AG04449 (cell line): ENCODE results near the gene MYH16.
"Not testable (repeated sequence)": the region's sequence is repeated elsewhere in the genome, so short reads cannot be mapped to it uniquely, and the experiment has no call there.

Source experiments
- CTCF ChIA-PET: fragments of 350-600 bp; formaldehyde crosslinking; extraction: SDS; loops from one replicate; lab custom pipeline; 2021; ENCODE audit warnings: antibody characterized with exemption; lab: Yijun Ruan, JAX
- POLR2A ChIA-PET: fragments of 400-600, 350-600 bp; formaldehyde crosslinking; extraction: SDS; loops from one replicate; lab custom pipeline; 2020; ENCODE audit warnings: antibody characterized with exemption, inconsistent platforms; lab: Yijun Ruan, JAX
- DNase-seq: peaks from one replicate; pipeline ENCODE4 v3.0.0-alpha.2; 2010; ENCODE audit warnings: low read depth, low spot score
- H3K4me3 ChIP-seq: 2 replicates; pipeline ENCODE4 v1.5.1; 2011; ENCODE audit warnings: low read depth, mild to moderate bottlenecking, control low read depth, low read length
- TF ChIP-seq, protein P1 (sequence below): IDR thresholded peaks from one replicate; pipeline ENCODE4 v1.5.1; 2011; ENCODE audit warnings: mild to moderate bottlenecking, moderate library complexity, low read length, control low read depth, inconsistent platforms; ENCODE audit not compliant: insufficient read depth; ENCODE audit errors: missing control alignments

Gene MYH16

DNA sequence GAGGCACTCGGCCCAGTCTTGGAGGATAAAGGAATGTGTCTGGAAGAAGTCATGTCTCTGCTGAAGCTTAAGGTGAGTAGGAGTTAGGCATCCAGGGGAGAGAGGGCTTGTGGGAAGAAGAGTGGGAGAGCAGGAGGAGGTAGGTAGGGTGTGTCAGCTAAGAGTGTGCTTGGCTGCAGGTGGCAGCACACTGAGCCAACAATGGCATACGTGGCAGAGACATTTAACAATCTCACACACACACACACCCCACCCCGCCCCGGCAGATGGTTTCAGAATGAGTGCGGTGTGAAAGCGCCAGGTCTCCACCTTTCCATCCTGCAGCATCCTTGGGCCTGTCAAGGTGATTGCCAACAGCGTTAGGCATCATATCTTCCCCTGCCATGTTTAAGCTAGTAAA, 41.9 kb downstream of the MYH16 start:
- no peak overlapping the region for H3K4me3 ChIP-seq
- POLR2A ChIA-PET = interaction anchor here (1.1 kb wide), 1 partner anchor 10 kb away, joined by 4 read pairs; no protein-coding TSS in a partner anchor

DNA sequence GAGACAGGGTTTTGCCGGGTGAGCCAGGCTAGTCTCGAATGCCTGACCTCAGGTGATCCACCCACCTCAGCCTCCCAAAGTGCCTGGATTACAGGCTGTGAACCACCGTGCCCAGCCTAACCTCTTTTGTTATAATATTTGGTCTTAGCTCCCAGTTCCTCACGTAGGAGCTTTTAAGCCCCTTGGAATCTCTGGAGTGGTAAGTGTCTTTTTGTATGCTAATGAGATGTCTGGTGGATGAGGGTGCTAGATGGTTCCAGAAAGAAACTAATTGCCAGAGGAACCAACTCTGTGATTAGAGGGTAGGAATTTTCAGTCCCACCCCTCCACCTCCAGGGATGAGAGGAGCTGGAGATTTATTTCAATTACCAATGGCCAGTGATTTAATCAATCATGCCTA, 47.7 kb downstream of the MYH16 start:
- no peak overlapping the region for H3K4me3 ChIP-seq
- TF ChIP-seq, protein P1, sequence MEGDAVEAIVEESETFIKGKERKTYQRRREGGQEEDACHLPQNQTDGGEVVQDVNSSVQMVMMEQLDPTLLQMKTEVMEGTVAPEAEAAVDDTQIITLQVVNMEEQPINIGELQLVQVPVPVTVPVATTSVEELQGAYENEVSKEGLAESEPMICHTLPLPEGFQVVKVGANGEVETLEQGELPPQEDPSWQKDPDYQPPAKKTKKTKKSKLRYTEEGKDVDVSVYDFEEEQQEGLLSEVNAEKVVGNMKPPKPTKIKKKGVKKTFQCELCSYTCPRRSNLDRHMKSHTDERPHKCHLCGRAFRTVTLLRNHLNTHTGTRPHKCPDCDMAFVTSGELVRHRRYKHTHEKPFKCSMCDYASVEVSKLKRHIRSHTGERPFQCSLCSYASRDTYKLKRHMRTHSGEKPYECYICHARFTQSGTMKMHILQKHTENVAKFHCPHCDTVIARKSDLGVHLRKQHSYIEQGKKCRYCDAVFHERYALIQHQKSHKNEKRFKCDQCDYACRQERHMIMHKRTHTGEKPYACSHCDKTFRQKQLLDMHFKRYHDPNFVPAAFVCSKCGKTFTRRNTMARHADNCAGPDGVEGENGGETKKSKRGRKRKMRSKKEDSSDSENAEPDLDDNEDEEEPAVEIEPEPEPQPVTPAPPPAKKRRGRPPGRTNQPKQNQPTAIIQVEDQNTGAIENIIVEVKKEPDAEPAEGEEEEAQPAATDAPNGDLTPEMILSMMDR = no peak
- ChIA-PET CTCF (interaction anchor here (2.0 to 8.1 kb wide), 3 partner anchors 10 to 283 kb away, joined by 5 to 68 read pairs (median 9); no protein-coding TSS in a partner anchor), POLR2A (no interaction called here)
- DNase-seq = no peak

More for the DNA sequence above, 41.9 kb downstream of the MYH16 start:
- CTCF ChIA-PET = interaction anchor here (0.7 to 11.3 kb wide), 11 partner anchors 9 to 321 kb away, joined by 3 to 217 read pairs (median 11); partner anchors contain the start of gene ARPC1A
- TF ChIP-seq, protein P1 = no peak
- no peak for DNase-seq

DNA sequence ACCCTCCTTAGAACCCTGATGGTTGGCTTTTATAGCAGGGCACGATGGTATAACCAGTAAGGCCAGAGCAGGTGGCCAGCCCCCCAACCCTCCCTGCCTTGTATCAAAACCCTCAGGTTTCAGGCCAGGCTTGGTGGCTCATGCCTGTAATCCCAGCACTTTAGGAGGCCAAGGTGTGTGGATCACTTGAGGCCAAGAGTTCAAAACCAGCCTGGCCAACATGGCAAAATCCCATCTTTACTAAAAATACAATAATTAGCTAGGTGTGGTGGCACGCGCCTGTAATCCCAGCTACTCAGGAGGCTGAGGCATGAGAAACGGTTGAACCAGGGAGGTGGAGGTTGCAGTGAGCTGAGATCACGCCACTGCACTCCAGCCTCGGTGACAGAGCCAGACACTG, 50.0 kb downstream of the MYH16 start:
- H3K4me3 ChIP-seq, DNase-seq, POLR2A ChIA-PET: not testable (repeated sequence)
- CTCF ChIA-PET = interaction anchor here (0.9 to 8.1 kb wide), 2 partner anchors 12 to 299 kb away, joined by 3 to 68 read pairs; no protein-coding TSS in a partner anchor

DNA sequence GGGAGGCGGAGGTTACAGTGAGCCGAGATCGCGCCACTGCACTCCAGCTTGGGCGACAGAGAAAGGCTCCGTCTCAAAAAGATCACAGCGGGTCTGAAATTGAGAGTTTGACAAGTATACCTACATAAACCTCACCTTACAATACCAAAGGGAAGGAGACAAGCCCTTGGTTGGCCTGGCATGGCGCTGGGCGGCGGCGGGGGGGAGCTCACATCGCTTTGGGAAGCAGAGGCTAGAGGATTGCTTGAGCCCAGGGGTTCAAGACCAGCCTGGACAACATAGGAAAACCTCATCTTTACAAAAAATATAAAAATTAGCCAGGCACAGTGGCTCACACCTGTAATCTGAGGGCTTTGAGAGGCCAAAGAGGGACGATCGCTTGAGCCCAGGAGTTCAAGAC, 51.9 kb downstream of the MYH16 start:
- ChIA-PET POLR2A (interaction anchor here (0.7 to 1.0 kb wide), 2 partner anchors 10 to 263 kb away, joined by 4 read pairs; no protein-coding TSS in a partner anchor), CTCF (interaction anchor here (0.8 to 8.1 kb wide), 4 partner anchors 14 to 284 kb away, joined by 3 to 68 read pairs (median 8); partner anchors contain the start of gene BUD31)
- H3K4me3 ChIP-seq = no peak overlapping the region; the same call in 1 of the 2 replicates
- TF ChIP-seq, protein P1 = no peak
- DNase-seq = no peak

DNA sequence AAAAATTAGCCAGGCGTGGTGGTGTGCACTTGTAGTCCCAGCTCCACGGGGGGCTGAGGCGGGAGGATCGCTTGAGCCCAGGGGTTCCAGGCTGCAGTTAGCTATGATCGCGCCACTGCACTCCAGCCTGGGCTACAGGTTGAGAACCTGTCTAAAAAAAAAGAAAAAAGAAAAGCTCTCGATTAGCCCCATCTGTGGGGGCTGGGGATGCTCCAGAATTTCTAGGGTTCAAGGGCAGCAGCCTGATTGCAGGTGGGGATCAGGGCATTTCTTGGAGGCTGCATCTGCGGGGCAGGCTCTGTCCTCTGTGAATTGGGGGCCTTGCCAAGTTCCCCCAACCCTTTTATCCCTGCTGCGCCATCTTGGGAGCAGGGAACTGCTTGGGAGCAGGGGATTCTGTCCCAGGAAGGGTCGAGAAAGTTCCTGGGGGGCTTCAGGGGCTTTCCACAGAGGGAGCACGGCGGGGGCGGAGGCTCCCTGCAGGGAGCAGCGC, 52.4 kb downstream of the MYH16 start:
- POLR2A ChIA-PET = interaction anchor here (1.0 kb wide), 1 partner anchor 10 kb away, joined by 4 read pairs; no protein-coding TSS in a partner anchor

DNA sequence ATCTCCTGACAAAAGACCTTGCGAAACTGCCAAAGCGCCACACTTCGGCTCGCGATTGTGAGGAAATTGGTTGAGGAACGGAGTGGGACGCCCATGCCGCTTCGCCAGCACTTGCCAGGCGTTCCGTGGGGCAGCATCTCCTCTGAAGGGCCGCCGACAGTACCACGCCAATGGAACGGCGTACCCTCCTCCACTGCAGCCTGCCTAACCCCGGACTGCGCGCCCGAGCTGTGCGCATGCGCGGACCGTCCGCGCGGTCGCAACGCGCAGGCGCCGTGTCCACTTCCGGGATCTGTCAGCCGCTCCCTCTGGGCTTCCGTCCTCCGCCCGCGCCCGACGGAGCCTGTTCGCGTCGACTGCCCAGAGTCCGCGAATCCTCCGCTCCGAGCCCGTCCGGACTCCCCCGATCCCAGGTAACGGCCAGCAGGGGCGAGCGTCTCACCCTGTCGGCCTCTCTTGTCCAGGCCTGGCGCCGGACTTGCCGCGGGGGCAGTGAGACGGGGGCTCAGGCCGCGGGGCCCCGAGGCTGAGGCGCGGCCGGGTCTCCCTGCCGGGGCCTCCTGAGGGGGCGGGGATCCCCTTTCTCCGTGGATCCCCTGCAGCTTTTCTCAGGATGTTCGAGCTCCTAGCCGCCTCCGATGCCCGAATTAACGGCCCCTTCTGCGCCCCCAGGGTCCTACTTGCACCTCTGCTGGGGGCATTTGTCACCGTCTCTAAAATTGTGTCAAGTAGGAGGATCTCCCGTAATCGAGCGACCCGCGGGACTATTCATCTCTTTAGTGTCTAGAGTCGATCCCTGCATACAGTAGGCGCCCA, 53.2 kb downstream of the MYH16 start, which contains the start of gene ARPC1A:
Gene ARPC1A (plus strand): TSS at position 307 of the 816 bp plus-strand sequence. CDS start 7,456 bp downstream, outside the sequence.
- POLR2A ChIA-PET = interaction anchor here (1.0 to 1.2 kb wide), 2 partner anchors 11 to 100 kb away, joined by 3 to 4 read pairs; no protein-coding TSS in a partner anchor
- TF ChIP-seq, protein P1 = peak; percentile 61
- CTCF ChIA-PET = interaction anchor here (1.0 to 8.1 kb wide), 3 partner anchors 15 to 284 kb away, joined by 4 to 68 read pairs (median 4); no protein-coding TSS in a partner anchor
- peak; percentile 38 for DNase-seq
- peak within 1 kb of the TSS; percentile 98 for H3K4me3 ChIP-seq

More for the DNA sequence above, 52.4 kb downstream of the MYH16 start:
- peak overlapping the region; percentile 98 for H3K4me3 ChIP-seq
- no peak for DNase-seq
- CTCF ChIA-PET = interaction anchor here (0.8 to 8.1 kb wide), 4 partner anchors 14 to 284 kb away, joined by 3 to 68 read pairs (median 8); partner anchors contain the start of gene BUD31
- TF ChIP-seq, protein P1 = no peak
